ENCODE data around the gene SLC4A11.

GRCh38 chr20:3273371-3273770 lies 34.4 kb upstream of the SLC4A11 start:
- no peak for TF ChIP-seq CTCF (conservative IDR thresholded peaks at IDR 0.05; ENCODE audit: low read depth in 2 of 2)
- TF ChIP-seq ZNF114 (CRISPR knock-in tag; IDR thresholded peaks at IDR 0.05): no peak
- no peak for TF ChIP-seq POLR2AphosphoS5 (IDR thresholded peaks at IDR 0.05; ENCODE audit: low read depth)
- TF ChIP-seq STAT1 (IDR thresholded peaks at IDR 0.05; ENCODE audit: unreplicated experiment): no peak
- no peak for TF ChIP-seq EZH2 (IDR thresholded peaks at IDR 0.05; ENCODE audit: low read depth, unreplicated experiment)
- TF ChIP-seq JUNB (IDR thresholded peaks at IDR 0.05; ENCODE audit: unreplicated experiment): no peak
- no peak for TF ChIP-seq NANOG (IDR thresholded peaks at IDR 0.05; ENCODE audit: borderline replicate concordance)

Measured in GM23338 (cell line).